ENCODE results near the gene EXOSC5.
A peak's percentile ranks its signal among the peaks of the same experiment; 100 is the strongest.

DNA sequence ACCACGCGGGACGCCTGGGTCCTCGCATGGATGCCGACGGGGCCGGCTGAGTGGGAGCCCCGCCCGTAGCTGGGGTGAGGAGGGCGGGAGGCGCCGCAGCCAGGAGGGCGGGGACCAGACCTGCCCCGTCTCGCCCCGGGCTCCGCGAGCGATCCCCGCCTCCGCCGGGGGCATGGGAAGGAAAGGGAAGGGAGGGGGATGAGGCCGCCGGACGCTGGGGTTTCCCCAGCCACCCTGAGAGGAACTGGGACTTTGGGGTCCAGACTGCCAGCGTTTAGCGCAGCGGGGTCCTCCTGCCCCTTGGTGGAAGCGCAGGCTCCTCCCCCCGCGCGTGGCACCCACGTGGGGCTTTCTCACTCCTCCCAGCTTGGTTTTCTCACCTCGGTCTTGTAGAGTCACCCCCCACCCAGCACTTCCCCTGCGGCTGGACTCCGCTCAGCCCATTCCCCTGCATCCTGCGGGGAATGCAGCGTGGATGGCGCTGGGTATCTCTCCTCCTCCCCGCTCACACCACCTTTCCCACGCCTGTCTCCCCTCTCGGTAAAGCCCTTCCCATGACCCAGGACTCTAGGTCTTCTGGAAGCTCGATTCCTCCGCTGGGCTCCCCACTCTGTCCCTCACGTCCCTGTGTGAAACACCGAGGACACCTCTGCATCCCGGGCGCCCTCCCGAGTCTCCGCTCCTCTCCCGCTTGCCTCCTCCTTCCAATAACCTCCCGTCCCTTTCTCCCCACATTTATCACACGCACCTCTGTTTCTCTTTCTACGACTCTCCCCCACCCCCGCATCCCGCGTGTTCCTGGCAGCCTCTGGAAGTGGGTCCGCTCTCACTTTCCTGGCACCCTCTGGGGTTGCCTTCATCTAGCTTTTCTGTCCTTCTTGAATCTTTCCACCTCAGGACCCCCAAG lies 45.6 kb downstream of the EXOSC5 start:
- TF ChIP-seq, protein P1, sequence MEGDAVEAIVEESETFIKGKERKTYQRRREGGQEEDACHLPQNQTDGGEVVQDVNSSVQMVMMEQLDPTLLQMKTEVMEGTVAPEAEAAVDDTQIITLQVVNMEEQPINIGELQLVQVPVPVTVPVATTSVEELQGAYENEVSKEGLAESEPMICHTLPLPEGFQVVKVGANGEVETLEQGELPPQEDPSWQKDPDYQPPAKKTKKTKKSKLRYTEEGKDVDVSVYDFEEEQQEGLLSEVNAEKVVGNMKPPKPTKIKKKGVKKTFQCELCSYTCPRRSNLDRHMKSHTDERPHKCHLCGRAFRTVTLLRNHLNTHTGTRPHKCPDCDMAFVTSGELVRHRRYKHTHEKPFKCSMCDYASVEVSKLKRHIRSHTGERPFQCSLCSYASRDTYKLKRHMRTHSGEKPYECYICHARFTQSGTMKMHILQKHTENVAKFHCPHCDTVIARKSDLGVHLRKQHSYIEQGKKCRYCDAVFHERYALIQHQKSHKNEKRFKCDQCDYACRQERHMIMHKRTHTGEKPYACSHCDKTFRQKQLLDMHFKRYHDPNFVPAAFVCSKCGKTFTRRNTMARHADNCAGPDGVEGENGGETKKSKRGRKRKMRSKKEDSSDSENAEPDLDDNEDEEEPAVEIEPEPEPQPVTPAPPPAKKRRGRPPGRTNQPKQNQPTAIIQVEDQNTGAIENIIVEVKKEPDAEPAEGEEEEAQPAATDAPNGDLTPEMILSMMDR (conservative IDR thresholded peaks at IDR 0.05; ENCODE audit: low read depth, low read length): no peak
- TF ChIP-seq RAD21 (IDR thresholded peaks at IDR 0.05; ENCODE audit: low read length) (no peak), CHD1 (IDR thresholded peaks at IDR 0.05; ENCODE audit: low read depth, low read length) (no peak; the same call in 1 of the 2 replicates), POLR2A (IDR thresholded peaks at IDR 0.05; ENCODE audit: low read depth, low read length) (peak; percentile 74; the same call in 1 of the 2 replicates)
